Mammary epithelial cell (primary cell): Measurements from ENCODE around the gene ALG2.

Experiments used
- CTCF ChIP-seq, 2 donors: IDR thresholded peaks in 1 of 2; conservative IDR thresholded peaks in 1 of 2; 2 replicates each; pipeline ENCODE4 v1.5.1; 2011 to 2012; ENCODE audit warnings: inconsistent platforms in 2 of 2, low read length in 2 of 2, mild to moderate bottlenecking in 2 of 2, control low read depth in 1 of 2, low read depth in 1 of 2; ENCODE audit not compliant: insufficient read depth in 1 of 2; ENCODE audit errors: extremely low read depth in 1 of 2
- EZH2 ChIP-seq: IDR thresholded peaks from 2 replicates; pipeline ENCODE4 v1.6.1; 2012; ENCODE audit warnings: low read length, inconsistent platforms, borderline replicate concordance

DNA sequence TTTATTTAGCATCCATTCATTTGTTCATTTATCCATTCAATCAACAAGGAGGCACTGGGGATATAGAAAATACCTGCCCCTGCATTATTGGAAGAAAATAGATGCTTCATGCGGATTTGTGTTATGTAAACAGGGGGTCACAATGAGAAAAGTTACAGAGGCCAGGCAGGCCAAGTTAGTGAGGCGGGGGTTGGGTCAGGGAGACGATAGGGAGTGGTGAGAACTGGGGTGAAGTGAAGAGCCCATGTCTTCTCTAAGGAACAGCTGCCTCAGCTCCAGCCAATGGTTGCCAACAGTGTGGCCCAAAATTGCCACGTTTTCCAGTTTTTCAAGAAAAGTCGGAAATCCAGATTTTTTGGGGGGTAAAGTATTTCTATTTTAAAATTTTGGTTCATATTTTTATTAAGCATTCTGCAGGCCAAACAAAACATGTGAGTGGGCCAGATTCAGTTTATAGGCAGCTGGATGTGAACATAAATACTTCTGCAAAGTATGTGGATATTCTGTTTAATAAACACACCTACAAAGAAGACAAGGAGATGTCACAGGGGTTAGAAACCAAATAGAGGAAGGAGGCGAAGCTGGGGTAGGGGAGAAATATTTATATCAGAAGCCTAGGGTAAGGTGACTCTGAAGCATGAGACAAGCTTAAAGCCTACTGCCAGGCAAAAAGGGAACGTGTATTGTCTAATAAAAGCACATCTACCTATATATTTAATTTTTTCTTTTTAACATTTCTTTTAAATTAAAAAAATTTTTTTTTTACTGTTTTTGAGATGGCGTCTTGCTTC lies 44.0 kb downstream of the ALG2 start:
- TF ChIP-seq CTCF (conservative IDR thresholded peaks at IDR 0.05 in 1 of 2, IDR thresholded peaks at IDR 0.05 in 1 of 2; ENCODE audit: extremely low read depth in 1 of 2, insufficient read depth in 1 of 2, low read depth in 1 of 2, low read length in 2 of 2) (no peak), EZH2 (no peak)
